H1 (cell line): ENCODE results near the gene TMIGD2.

Source experiments
- CEBPB ChIP-seq: IDR thresholded peaks from 2 replicates; pipeline ENCODE4 v1.6.1; 2012; ENCODE audit warnings: low read depth, low read length
- CTCF ChIP-seq, 3 experiments: IDR thresholded peaks; 1 replicate in 2 of 3; 2 replicates in 1 of 3; pipeline versions ENCODE4 v1.5.1 to v1.6.1; 2011; ENCODE audit warnings: low read length in 3 of 3, mild to moderate bottlenecking in 3 of 3, inconsistent platforms in 2 of 3, low read depth in 1 of 3, moderate library complexity in 1 of 3; ENCODE audit not compliant: insufficient read depth in 1 of 3; ENCODE audit errors: control extremely low read depth in 1 of 3
- EP300 ChIP-seq, 2 experiments: IDR thresholded peaks; 1 replicate in 1 of 2; 2 replicates in 1 of 2; pipeline ENCODE4 v1.6.1; 2011 to 2012; ENCODE audit warnings: low read depth in 2 of 2, low read length in 2 of 2, mild to moderate bottlenecking in 2 of 2, borderline replicate concordance in 1 of 2, inconsistent platforms in 1 of 2, moderate library complexity in 1 of 2
- GTF2F1 ChIP-seq: IDR thresholded peaks from 2 replicates; pipeline ENCODE4 v1.6.1; 2012; ENCODE audit warnings: low read depth, low read length, improper control_type of control experiment, borderline replicate concordance
- SP1 ChIP-seq: IDR thresholded peaks from 2 replicates; pipeline ENCODE4 v1.6.1; 2011; ENCODE audit warnings: low read depth, low read length
- TAF1 ChIP-seq: IDR thresholded peaks from 2 replicates; pipeline ENCODE4 v1.6.1; 2011; ENCODE audit warnings: mild to moderate bottlenecking, low read depth, low read length
- ZNF274 ChIP-seq: IDR thresholded peaks from 2 replicates; pipeline ENCODE4 v1.7.0; 2012; ENCODE audit warnings: low read length, borderline replicate concordance; ENCODE audit errors: extremely low read depth

GRCh38 chr19:4260613-4261191 is 41.5 kb downstream of the TMIGD2 start:
- no peak for TF ChIP-seq CTCF (IDR thresholded peaks at IDR 0.05; ENCODE audit: control extremely low read depth in 1 of 3, insufficient read depth in 1 of 3, low read depth in 1 of 3, low read length in 3 of 3)
- no peak for TF ChIP-seq EP300 (IDR thresholded peaks at IDR 0.05; ENCODE audit: borderline replicate concordance in 1 of 2, low read depth in 2 of 2, low read length in 2 of 2)
- no peak for TF ChIP-seq CEBPB
- TF ChIP-seq SP1, result no peak
- TF ChIP-seq TAF1, result no peak
- no peak for TF ChIP-seq ZNF274
- TF ChIP-seq GTF2F1, result no peak
